WTC11 (cell line): ENCODE data around the gene CCDC83. TPM values are rescaled to one million over a fixed set of nuclear protein-coding genes. Genes with fewer than 3 reads are reported as not detected.
"Not testable (repeated sequence)": the region's sequence is repeated elsewhere in the genome, so short reads cannot be mapped to it uniquely, and the experiment has no call there.

Source experiments
- ATAC-seq: fragments of 200-7000 bp; cut with Tn5 transposase; 2 replicates; pipeline ENCODE4 v1.10.0; 2021; ENCODE audit warnings: mild to moderate bottlenecking, moderate library complexity
- CTCF ChIA-PET: fragments of 300-600 bp; sonication (Branson Sonifier 250); formaldehyde crosslinking; loops from one replicate; lab custom pipeline; 2021; ENCODE audit warnings: antibody characterized with exemption; lab: Charles Lee
- POLR2A ChIA-PET: fragments of 350-600 bp; sonication (Branson Sonifier 250); formaldehyde crosslinking; loops from one replicate; lab custom pipeline; 2021; ENCODE audit warnings: antibody characterized with exemption; lab: Charles Lee
- DNase-seq: peaks from one replicate; pipeline ENCODE4 v3.0.0; 2021; ENCODE audit warnings: low spot score
- H3K27ac Mint-ChIP-seq: 2 replicates; pipeline ENCODE4 v1.8.0; 2021; ENCODE audit warnings: mixed read lengths
- H3K27me3 Mint-ChIP-seq: 2 replicates; pipeline ENCODE4 v1.8.0; 2021; ENCODE audit warnings: low read depth, mild to moderate bottlenecking, moderate library complexity, mixed read lengths
- H3K36me3 Mint-ChIP-seq: 2 replicates; pipeline ENCODE4 v1.8.0; 2021; ENCODE audit warnings: mixed read lengths
- H3K4me1 Mint-ChIP-seq: 2 replicates; pipeline ENCODE4 v1.8.0; 2022; ENCODE audit warnings: mixed read lengths
- H3K4me3 Mint-ChIP-seq: 2 replicates; pipeline ENCODE4 v1.8.0; 2021; ENCODE audit warnings: mild to moderate bottlenecking, moderate library complexity, mixed read lengths
- H3K9me3 Mint-ChIP-seq: 2 replicates; pipeline ENCODE4 v1.8.0; 2021; ENCODE audit warnings: mixed read lengths
- IRF2 ChIP-seq: sonication (generic); formaldehyde crosslinking; IDR thresholded peaks from 2 replicates; pipeline ENCODE4 v1.8.0; 2022; ENCODE audit warnings: low read depth, missing genetic modification reagents, borderline replicate concordance
- MAX ChIP-seq: sonication (generic); formaldehyde crosslinking; IDR thresholded peaks from 2 replicates; pipeline ENCODE4 v1.8.0; 2022; ENCODE audit warnings: mild to moderate bottlenecking, missing genetic modification reagents
- MLX ChIP-seq: sonication (generic); formaldehyde crosslinking; IDR thresholded peaks from 2 replicates; pipeline ENCODE4 v1.8.1; 2023; ENCODE audit warnings: mild to moderate bottlenecking, missing genetic modification reagents, moderate library complexity
- NFYB ChIP-seq: sonication (generic); formaldehyde crosslinking; conservative IDR thresholded peaks from 2 replicates; pipeline ENCODE4 v1.8.0; 2022; ENCODE audit warnings: low read depth, missing genetic modification reagents
- NR1H2 ChIP-seq: sonication (generic); formaldehyde crosslinking; IDR thresholded peaks from 2 replicates; pipeline ENCODE4 v1.9.0; 2021; ENCODE audit warnings: mild to moderate bottlenecking, moderate library complexity, missing genetic modification reagents
- ZNF121 ChIP-seq: sonication (generic); formaldehyde crosslinking; IDR thresholded peaks from 2 replicates; pipeline ENCODE4 v1.8.0; 2023; ENCODE audit warnings: missing genetic modification reagents
- ZNF232 ChIP-seq: sonication (generic); formaldehyde crosslinking; IDR thresholded peaks from 2 replicates; pipeline ENCODE4 v1.8.0; 2022; ENCODE audit warnings: mild to moderate bottlenecking, missing genetic modification reagents
- ZNF263 ChIP-seq: sonication (generic); formaldehyde crosslinking; IDR thresholded peaks from 2 replicates; pipeline ENCODE4 v1.8.1; 2022; ENCODE audit warnings: low read depth, mild to moderate bottlenecking, moderate library complexity, missing genetic modification reagents
- ZNF416 ChIP-seq: fragments of 250-450 bp; sonication (Bioruptor Pico); IDR thresholded peaks from 2 replicates; pipeline ENCODE4 v1.9.0; 2021; ENCODE audit warnings: mild to moderate bottlenecking, inconsistent platforms
- total RNA-seq: library from RNA; stranded (reverse); gene quantifications from 3 replicates; pipeline ENCODE4 v1.2.3, GENCODE V29; 2021
- TF ChIP-seq, protein P1 (sequence below): sonication (generic); formaldehyde crosslinking; IDR thresholded peaks from 2 replicates; pipeline ENCODE4 v1.8.0; 2023; ENCODE audit warnings: missing genetic modification reagents, mild to moderate bottlenecking, borderline replicate concordance
- TF ChIP-seq, protein P2 (sequence below): sonication (generic); formaldehyde crosslinking; conservative IDR thresholded peaks from 2 replicates; pipeline ENCODE4 v1.8.1; 2022; ENCODE audit warnings: mild to moderate bottlenecking, missing genetic modification reagents
- TF ChIP-seq, protein P3 (sequence below): sonication (generic); formaldehyde crosslinking; IDR thresholded peaks from 2 replicates; pipeline ENCODE4 v1.8.1; 2022; ENCODE audit warnings: mild to moderate bottlenecking, missing genetic modification reagents, moderate library complexity, borderline replicate concordance
- TF ChIP-seq, protein P4 (sequence below): sonication (generic); formaldehyde crosslinking; IDR thresholded peaks from 2 replicates; pipeline ENCODE4 v1.8.1; 2023; ENCODE audit warnings: mild to moderate bottlenecking, missing genetic modification reagents
- TF ChIP-seq, protein P5 (sequence below): fragments of 250-450 bp; sonication (Bioruptor Pico); IDR thresholded peaks from 2 replicates; pipeline ENCODE4 v2.1.2; 2022; ENCODE audit warnings: mild to moderate bottlenecking, moderate library complexity

Gene CCDC83
- total RNA-seq, 1 experiment from 2014 or later: not detected

- H3K9me3 Mint-ChIP-seq: peaks cover 12% of the 10 kb centered on the region
- no peak overlapping the region for H3K4me3 Mint-ChIP-seq
- peaks cover 10% of the 10 kb centered on the region for H3K4me1 Mint-ChIP-seq
- no peak for DNase-seq
- TF ChIP-seq NFYB (CRISPR knock-in tag) (no peak), IRF2 (CRISPR knock-in tag) (no peak), NR1H2 (CRISPR knock-in tag) (no peak)
- TF ChIP-seq, protein P1, sequence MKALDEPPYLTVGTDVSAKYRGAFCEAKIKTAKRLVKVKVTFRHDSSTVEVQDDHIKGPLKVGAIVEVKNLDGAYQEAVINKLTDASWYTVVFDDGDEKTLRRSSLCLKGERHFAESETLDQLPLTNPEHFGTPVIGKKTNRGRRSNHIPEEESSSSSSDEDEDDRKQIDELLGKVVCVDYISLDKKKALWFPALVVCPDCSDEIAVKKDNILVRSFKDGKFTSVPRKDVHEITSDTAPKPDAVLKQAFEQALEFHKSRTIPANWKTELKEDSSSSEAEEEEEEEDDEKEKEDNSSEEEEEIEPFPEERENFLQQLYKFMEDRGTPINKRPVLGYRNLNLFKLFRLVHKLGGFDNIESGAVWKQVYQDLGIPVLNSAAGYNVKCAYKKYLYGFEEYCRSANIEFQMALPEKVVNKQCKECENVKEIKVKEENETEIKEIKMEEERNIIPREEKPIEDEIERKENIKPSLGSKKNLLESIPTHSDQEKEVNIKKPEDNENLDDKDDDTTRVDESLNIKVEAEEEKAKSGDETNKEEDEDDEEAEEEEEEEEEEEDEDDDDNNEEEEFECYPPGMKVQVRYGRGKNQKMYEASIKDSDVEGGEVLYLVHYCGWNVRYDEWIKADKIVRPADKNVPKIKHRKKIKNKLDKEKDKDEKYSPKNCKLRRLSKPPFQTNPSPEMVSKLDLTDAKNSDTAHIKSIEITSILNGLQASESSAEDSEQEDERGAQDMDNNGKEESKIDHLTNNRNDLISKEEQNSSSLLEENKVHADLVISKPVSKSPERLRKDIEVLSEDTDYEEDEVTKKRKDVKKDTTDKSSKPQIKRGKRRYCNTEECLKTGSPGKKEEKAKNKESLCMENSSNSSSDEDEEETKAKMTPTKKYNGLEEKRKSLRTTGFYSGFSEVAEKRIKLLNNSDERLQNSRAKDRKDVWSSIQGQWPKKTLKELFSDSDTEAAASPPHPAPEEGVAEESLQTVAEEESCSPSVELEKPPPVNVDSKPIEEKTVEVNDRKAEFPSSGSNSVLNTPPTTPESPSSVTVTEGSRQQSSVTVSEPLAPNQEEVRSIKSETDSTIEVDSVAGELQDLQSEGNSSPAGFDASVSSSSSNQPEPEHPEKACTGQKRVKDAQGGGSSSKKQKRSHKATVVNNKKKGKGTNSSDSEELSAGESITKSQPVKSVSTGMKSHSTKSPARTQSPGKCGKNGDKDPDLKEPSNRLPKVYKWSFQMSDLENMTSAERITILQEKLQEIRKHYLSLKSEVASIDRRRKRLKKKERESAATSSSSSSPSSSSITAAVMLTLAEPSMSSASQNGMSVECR (CRISPR knock-in tag): no peak
- peaks cover 3% of the 10 kb centered on the region for H3K27me3 Mint-ChIP-seq
- H3K36me3 Mint-ChIP-seq: no peaks in the 10 kb centered on the region
- H3K27ac Mint-ChIP-seq: no peak overlapping the region
- no peak for ATAC-seq
- ChIA-PET CTCF (interaction anchor here (1.1 kb wide), 1 partner anchor 20 kb away, joined by 9 read pairs; the partner anchor contains the start of gene CCDC83), POLR2A (no interaction called here)
Measured at GRCh38 chr11:85835263-85835662, 19.9 kb upstream of the CCDC83 start.

DNA sequence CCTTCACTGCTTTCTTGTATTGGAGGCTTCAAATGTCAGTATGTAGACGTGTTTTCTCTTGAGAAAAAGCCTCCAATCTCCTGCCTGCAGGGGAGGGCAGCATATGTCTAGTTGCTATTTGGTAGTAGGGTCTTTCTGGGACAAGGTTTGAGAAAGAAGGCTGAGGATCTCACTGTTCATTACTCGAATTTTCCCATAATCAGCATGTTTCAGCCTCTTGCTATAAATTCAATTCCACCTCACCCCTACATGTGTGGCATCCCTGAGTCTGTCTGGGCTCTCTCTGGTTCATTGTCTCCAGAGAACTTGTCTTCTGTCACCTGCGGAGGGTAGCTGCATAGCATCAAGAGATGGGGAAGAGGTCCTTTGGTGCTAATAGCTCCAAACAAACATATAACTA lies 19.5 kb upstream of the CCDC83 start:
- no peak overlapping the region for H3K27ac Mint-ChIP-seq

GRCh38 chr11:85840932-85841331 lies 14.3 kb upstream of the CCDC83 start:
- CTCF ChIA-PET, H3K36me3 Mint-ChIP-seq, H3K9me3 Mint-ChIP-seq, H3K4me3 Mint-ChIP-seq, H3K27ac Mint-ChIP-seq, ATAC-seq, H3K27me3 Mint-ChIP-seq, POLR2A ChIA-PET, DNase-seq, H3K4me1 Mint-ChIP-seq: not testable (repeated sequence)

More for the DNA sequence above, 19.5 kb upstream of the CCDC83 start:
- ATAC-seq (no peak), DNase-seq (no peak)
- H3K27me3 Mint-ChIP-seq: no peaks in the 10 kb centered on the region; the same call in none of the 2 replicates
- ChIA-PET CTCF (no interaction called here), POLR2A (no interaction called here)
- TF ChIP-seq ZNF416 (CRISPR knock-in tag) (no peak), ZNF263 (CRISPR knock-in tag) (no peak), ZNF232 (CRISPR knock-in tag) (no peak), MAX (CRISPR knock-in tag) (no peak), IRF2 (CRISPR knock-in tag) (no peak), MLX (no peak), ZNF121 (CRISPR knock-in tag) (no peak)
- TF ChIP-seq, protein P2, sequence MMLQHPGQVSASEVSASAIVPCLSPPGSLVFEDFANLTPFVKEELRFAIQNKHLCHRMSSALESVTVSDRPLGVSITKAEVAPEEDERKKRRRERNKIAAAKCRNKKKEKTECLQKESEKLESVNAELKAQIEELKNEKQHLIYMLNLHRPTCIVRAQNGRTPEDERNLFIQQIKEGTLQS (CRISPR knock-in tag): no peak
- TF ChIP-seq, protein P3, sequence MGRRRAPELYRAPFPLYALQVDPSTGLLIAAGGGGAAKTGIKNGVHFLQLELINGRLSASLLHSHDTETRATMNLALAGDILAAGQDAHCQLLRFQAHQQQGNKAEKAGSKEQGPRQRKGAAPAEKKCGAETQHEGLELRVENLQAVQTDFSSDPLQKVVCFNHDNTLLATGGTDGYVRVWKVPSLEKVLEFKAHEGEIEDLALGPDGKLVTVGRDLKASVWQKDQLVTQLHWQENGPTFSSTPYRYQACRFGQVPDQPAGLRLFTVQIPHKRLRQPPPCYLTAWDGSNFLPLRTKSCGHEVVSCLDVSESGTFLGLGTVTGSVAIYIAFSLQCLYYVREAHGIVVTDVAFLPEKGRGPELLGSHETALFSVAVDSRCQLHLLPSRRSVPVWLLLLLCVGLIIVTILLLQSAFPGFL (CRISPR knock-in tag): no peak
- TF ChIP-seq, protein P4, sequence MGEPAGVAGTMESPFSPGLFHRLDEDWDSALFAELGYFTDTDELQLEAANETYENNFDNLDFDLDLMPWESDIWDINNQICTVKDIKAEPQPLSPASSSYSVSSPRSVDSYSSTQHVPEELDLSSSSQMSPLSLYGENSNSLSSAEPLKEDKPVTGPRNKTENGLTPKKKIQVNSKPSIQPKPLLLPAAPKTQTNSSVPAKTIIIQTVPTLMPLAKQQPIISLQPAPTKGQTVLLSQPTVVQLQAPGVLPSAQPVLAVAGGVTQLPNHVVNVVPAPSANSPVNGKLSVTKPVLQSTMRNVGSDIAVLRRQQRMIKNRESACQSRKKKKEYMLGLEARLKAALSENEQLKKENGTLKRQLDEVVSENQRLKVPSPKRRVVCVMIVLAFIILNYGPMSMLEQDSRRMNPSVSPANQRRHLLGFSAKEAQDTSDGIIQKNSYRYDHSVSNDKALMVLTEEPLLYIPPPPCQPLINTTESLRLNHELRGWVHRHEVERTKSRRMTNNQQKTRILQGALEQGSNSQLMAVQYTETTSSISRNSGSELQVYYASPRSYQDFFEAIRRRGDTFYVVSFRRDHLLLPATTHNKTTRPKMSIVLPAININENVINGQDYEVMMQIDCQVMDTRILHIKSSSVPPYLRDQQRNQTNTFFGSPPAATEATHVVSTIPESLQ (CRISPR knock-in tag): no peak
- TF ChIP-seq, protein P5, sequence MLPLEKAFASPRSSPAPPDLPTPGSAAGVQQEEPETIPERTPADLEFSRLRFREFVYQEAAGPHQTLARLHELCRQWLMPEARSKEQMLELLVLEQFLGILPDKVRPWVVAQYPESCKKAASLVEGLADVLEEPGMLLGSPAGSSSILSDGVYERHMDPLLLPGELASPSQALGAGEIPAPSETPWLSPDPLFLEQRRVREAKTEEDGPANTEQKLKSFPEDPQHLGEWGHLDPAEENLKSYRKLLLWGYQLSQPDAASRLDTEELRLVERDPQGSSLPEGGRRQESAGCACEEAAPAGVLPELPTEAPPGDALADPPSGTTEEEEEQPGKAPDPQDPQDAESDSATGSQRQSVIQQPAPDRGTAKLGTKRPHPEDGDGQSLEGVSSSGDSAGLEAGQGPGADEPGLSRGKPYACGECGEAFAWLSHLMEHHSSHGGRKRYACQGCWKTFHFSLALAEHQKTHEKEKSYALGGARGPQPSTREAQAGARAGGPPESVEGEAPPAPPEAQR: no peak
- H3K4me1 Mint-ChIP-seq: peaks cover 7% of the 10 kb centered on the region
- peaks cover 12% of the 10 kb centered on the region for H3K9me3 Mint-ChIP-seq
- H3K36me3 Mint-ChIP-seq: no peaks in the 10 kb centered on the region
- H3K4me3 Mint-ChIP-seq: no peak overlapping the region
